Measurements from ENCODE around the gene AK8. TPM values are rescaled to one million over a fixed set of nuclear protein-coding genes. Genes with fewer than 3 reads are reported as not detected.

Gene AK8
- total and polyA plus RNA-seq, 7 donors = 0.10 TPM; not detected in 6

DNA sequence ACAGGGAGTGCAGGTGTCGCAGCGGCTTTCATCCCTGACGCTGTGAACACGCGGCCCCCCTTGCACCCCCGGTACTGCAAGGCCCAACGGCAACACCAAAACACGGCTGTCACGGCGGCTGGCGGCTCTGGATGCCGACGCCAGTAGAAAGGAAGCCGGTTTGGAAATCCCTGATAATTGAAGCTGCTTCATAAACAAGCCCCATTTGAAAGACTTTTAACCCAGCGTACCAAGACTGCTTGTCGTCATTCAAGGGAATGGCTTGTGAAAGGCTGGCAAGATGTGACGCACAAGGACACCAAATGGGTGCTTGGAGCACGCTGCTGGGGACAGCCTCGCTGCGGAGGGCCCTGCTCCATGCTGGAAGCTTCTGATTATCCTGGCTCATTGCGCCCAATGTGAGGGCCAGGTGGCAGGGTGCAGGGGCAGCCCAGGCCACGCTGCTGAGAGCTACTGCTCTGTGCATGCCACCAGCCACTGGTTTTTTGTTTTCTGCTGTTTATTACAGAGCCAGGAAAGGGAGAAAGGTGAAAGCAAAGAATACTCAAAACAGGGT, 144.7 kb downstream of the AK8 start:
- TF ChIP-seq, protein P1, sequence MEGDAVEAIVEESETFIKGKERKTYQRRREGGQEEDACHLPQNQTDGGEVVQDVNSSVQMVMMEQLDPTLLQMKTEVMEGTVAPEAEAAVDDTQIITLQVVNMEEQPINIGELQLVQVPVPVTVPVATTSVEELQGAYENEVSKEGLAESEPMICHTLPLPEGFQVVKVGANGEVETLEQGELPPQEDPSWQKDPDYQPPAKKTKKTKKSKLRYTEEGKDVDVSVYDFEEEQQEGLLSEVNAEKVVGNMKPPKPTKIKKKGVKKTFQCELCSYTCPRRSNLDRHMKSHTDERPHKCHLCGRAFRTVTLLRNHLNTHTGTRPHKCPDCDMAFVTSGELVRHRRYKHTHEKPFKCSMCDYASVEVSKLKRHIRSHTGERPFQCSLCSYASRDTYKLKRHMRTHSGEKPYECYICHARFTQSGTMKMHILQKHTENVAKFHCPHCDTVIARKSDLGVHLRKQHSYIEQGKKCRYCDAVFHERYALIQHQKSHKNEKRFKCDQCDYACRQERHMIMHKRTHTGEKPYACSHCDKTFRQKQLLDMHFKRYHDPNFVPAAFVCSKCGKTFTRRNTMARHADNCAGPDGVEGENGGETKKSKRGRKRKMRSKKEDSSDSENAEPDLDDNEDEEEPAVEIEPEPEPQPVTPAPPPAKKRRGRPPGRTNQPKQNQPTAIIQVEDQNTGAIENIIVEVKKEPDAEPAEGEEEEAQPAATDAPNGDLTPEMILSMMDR (IDR thresholded peaks at IDR 0.05) = no peak
- Histone ChIP-seq H3K9me3 (no peaks in the 10 kb centered on the region), H3K36me3 (ENCODE audit: insufficient read depth in 1 of 2, low read depth in 1 of 2) (no peaks in the 10 kb centered on the region), H3K27ac (no peak overlapping the region), H3K4me3 (no peak overlapping the region), H3K27me3 (ENCODE audit: insufficient read depth in 3 of 3, low read length in 2 of 3) (peaks cover 0 to 45% (median 8%) of the 10 kb centered on the region in 3 donors), H3K4me1 (no peaks in the 10 kb centered on the region)
- 20 to 46% (median 22%) methylated on average over 22 of the region's 22 CpGs for WGBS, 3 donors
- DNase-seq (no peak), ATAC-seq (no peak)
- intact Hi-C loops (cut with DNase I) = no loop called here

DNA sequence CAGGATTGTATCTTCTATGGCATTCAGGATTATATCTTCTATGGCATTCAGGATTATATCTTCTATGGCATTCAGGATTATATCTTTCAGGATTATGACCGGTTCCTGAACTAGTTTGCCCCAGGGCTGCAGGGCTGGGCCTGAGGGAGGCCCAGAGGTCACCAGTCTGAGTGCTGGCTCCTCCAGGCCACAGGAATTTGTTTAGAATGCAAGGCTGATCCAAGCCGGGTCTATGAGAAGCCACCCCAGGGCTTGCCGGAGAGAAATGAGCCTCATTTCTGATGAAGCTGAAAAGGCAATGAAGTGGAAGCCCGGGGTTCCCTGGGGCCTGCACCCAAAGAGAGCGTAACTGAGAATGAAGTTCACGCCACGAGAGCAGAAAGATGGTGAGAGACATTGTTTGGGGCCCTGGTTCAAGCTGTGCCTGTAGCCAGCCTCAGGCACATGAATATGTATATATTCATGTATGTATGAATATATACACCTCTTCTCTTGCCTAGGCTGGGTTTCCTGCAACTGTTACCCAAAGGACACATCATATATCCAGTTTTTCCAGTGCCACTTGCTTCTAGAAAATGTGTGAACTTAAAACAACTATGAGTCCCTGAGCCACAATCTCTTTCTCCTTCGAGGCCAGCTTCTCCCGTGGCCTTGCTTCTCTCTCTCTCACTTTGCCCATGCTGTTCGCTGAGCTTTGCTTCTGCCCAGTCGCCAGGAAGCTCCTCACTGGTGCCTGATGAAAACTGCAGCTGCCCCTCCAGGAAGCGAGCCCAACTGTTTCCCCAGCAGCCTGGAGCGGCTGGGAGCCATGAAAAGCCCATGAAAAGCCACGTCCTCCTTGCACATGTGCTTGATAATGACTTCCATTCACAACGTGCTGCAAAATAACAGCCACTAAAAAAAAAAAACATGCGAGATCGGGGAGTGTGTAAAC, 145.5 kb downstream of the AK8 start:
- WGBS, 3 donors = 41 to 49% (median 41%) methylated on average over 17 of the region's 17 CpGs
- intact Hi-C loops (cut with DNase I) = no loop called here
- no peaks in the 10 kb centered on the region for H3K9me3 ChIP-seq
- H3K4me1 ChIP-seq = no peaks in the 10 kb centered on the region
- no peak for ATAC-seq
- TF ChIP-seq, protein P1 (IDR thresholded peaks at IDR 0.05) = no peak
- no peak overlapping the region for H3K4me3 ChIP-seq
- no peak for DNase-seq
- no peak overlapping the region for H3K27ac ChIP-seq
- H3K27me3 ChIP-seq (ENCODE audit: insufficient read depth in 3 of 3, low read length in 2 of 3) = peaks cover 0 to 53% (median 8%) of the 10 kb centered on the region in 3 donors
- no peaks in the 10 kb centered on the region for H3K36me3 ChIP-seq (ENCODE audit: insufficient read depth in 1 of 2, low read depth in 1 of 2)

DNA sequence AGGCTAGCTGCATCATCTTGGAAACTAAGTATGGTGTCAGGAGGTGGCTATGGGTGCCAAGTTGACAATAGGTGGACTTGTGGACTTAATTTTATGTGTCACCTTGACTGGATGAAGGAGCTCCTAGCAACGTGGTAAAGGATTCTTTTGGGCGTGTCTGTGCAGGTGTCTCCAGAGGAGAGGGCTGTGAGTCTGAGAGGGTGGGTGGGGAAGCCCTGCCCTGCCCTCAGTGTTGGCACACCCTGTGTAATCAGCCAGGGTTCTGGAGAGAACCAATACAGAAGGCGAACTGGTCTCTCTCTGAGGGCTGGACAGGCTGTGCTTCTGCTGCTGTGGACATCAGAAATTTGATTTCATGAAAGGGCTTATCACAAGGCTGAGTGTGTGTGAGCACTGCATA, 146.9 kb downstream of the AK8 start:
- H3K4me1 ChIP-seq = no peaks in the 10 kb centered on the region
- H3K27me3 ChIP-seq (ENCODE audit: insufficient read depth in 3 of 3, low read length in 2 of 3) = peaks cover 0 to 61% (median 8%) of the 10 kb centered on the region in 3 donors
- H3K4me3 ChIP-seq = no peak overlapping the region
- H3K36me3 ChIP-seq (ENCODE audit: insufficient read depth in 1 of 2, low read depth in 1 of 2) = no peaks in the 10 kb centered on the region
- H3K9me3 ChIP-seq = no peaks in the 10 kb centered on the region
- ATAC-seq (no peak), DNase-seq (no peak)
- TF ChIP-seq, protein P1 (IDR thresholded peaks at IDR 0.05) = no peak
- H3K27ac ChIP-seq = no peak overlapping the region
- intact Hi-C loops (cut with DNase I) = no loop called here
- WGBS, 3 donors = 78 to 80% (median 79%) methylated on average over 3 of the region's 3 CpGs

DNA sequence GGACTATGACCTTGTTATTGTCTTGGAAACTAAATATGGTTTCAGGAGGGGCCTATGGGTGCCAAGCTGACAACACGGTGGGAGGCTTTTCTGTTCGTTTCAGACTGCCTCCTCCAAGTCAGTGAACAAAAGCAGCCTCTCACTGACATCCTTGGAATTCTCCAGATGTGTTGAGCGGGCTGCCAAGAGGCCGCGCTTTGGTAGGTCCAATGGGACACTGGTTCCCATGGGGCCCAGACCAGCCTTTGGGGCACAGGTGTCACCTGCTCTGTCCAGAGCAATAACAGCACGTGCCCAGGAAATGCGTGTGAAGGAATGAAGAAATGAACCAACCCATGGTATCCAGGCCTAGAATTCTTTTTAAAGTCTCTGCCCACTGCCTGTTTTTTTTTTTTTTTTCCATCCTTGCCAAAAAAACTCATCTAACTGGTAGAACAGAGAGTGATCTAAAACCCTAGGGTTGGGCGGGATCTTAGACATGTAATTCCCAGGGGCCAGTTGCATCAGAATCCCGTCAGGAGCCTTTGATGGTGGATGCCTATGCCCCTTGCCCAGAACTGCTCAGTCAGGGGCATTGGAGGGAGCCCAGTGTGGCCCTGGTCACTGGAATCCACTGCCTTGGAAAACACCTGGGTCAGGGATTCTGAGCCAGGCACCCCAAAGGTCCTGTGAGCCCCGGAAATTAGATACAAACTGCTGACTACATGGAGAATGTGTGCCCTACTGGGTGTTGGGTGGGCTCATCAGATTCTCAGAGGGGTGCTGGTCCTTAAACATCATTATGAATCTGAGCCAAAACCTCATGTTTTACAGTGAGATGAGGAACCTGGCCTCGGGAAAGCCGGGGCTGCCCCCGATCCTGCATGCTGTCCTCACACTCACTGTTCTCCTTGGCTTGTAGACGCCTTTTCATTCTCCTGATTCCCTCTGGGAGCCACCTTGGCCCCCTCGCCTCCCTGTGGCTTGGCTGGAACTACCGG, 147.7 kb downstream of the AK8 start:
- no peaks in the 10 kb centered on the region for H3K9me3 ChIP-seq
- no peak overlapping the region for H3K27ac ChIP-seq
- DNase-seq (peak in 1 of 2 donors; percentile 59), ATAC-seq (peak in 1 of 4 donors; percentile 60)
- H3K27me3 ChIP-seq (ENCODE audit: insufficient read depth in 3 of 3, low read length in 2 of 3) = peaks cover 0 to 58% (median 8%) of the 10 kb centered on the region in 3 donors
- intact Hi-C loops (cut with DNase I) = no loop called here
- H3K36me3 ChIP-seq (ENCODE audit: insufficient read depth in 1 of 2, low read depth in 1 of 2) = no peaks in the 10 kb centered on the region
- H3K4me3 ChIP-seq = no peak overlapping the region
- TF ChIP-seq, protein P1 (IDR thresholded peaks at IDR 0.05) = no peak
- 53 to 59% (median 56%) methylated on average over 16 of the region's 16 CpGs for WGBS, 3 donors
- H3K4me1 ChIP-seq = no peaks in the 10 kb centered on the region
